Neural progenitor cell (in vitro differentiated cells): Measurements from ENCODE around the gene ZNF516. TPM values are rescaled to one million over a fixed set of nuclear protein-coding genes. Genes with fewer than 3 reads are reported as not detected.

Experiments
- DNase-seq: peaks from one replicate; pipeline ENCODE4 v3.0.0-alpha.2; 2016; ENCODE audit warnings: low spot score
- H2AFZ ChIP-seq: fragments of 200-600 bp; sonication (generic); replicated peaks from 2 replicates; pipeline ENCODE4 v1.6.1; 2016; ENCODE audit warnings: antibody characterized with exemption
- H3F3A ChIP-seq: fragments of 200-600 bp; sonication (generic); 2 replicates; pipeline ENCODE4 v1.6.1; 2016; ENCODE audit warnings: antibody characterized with exemption, low read depth
- H3K27ac ChIP-seq: fragments of 200-600 bp; sonication (generic); 2 replicates; pipeline ENCODE4 v1.5.1; 2016; ENCODE audit warnings: mild to moderate bottlenecking
- H3K27me3 ChIP-seq: fragments of 200-600 bp; sonication (generic); 2 replicates; pipeline ENCODE4 v1.6.1; 2016; ENCODE audit warnings: mild to moderate bottlenecking, moderate library complexity
- H3K36me3 ChIP-seq: fragments of 200-600 bp; sonication (generic); 2 replicates; pipeline ENCODE4 v1.5.1; 2016
- H3K4me1 ChIP-seq: fragments of 200-600 bp; sonication (generic); 2 replicates; pipeline ENCODE4 v1.6.1; 2016; ENCODE audit warnings: mixed run types
- H3K4me2 ChIP-seq: fragments of 200-600 bp; sonication (generic); 2 replicates; pipeline ENCODE4 v1.6.1; 2016
- H3K4me3 ChIP-seq: fragments of 200-600 bp; sonication (generic); 2 replicates; pipeline ENCODE4 v1.5.1; 2016
- H3K79me2 ChIP-seq: fragments of 200-600 bp; sonication (generic); 2 replicates; pipeline ENCODE4 v1.6.1; 2016; ENCODE audit warnings: low read depth
- H3K9ac ChIP-seq: fragments of 200-600 bp; sonication (generic); 2 replicates; pipeline ENCODE4 v1.6.1; 2016
- H3K9me3 ChIP-seq: fragments of 200-600 bp; sonication (generic); 2 replicates; pipeline ENCODE4 v1.5.1; 2016; ENCODE audit warnings: low read depth
- H4K20me1 ChIP-seq: fragments of 200-600 bp; sonication (generic); 2 replicates; pipeline ENCODE4 v1.6.1; 2016; ENCODE audit warnings: low read depth
- H3K27ac Mint-ChIP-seq: 3 replicates; pipeline ENCODE4 v1.8.0; 2021; ENCODE audit warnings: mixed read lengths
- H3K27me3 Mint-ChIP-seq: 2 replicates; pipeline ENCODE4 v1.8.0; 2022; ENCODE audit warnings: low read depth, mild to moderate bottlenecking, inconsistent platforms, moderate library complexity, mixed read lengths; ENCODE audit not compliant: insufficient read depth
- H3K36me3 Mint-ChIP-seq: 3 replicates; pipeline ENCODE4 v1.8.0; 2021; ENCODE audit warnings: mixed read lengths
- H3K4me1 Mint-ChIP-seq: 3 replicates; pipeline ENCODE4 v1.8.0; 2021; ENCODE audit warnings: mixed read lengths
- H3K4me3 Mint-ChIP-seq: 3 replicates; pipeline ENCODE4 v1.8.0; 2021; ENCODE audit warnings: mild to moderate bottlenecking, moderate library complexity, mixed read lengths
- H3K9me3 Mint-ChIP-seq: 3 replicates; pipeline ENCODE4 v1.8.0; 2020; ENCODE audit warnings: mixed read lengths
- EZH2 ChIP-seq: fragments of 200-600 bp; sonication (generic); IDR thresholded peaks from 2 replicates; pipeline ENCODE4 v1.6.1; 2017; ENCODE audit warnings: antibody characterized with exemption, mild to moderate bottlenecking, moderate library complexity
- EZH2phosphoT487 ChIP-seq: fragments of 200-600 bp; sonication (generic); IDR thresholded peaks from 2 replicates; pipeline ENCODE4 v1.6.1; 2017; ENCODE audit warnings: antibody characterized with exemption
- total RNA-seq: library from RNA; depleted of rRNA; stranded (reverse); fragments of >200 nt; gene quantifications from 2 replicates; pipeline ENCODE4 v1.2.3, GENCODE V29; 2015; ENCODE audit warnings: low replicate concordance
- TF ChIP-seq, protein P1 (sequence below): fragments of 200-600 bp; sonication (generic); IDR thresholded peaks from 2 replicates; pipeline ENCODE4 v1.5.1; 2017; ENCODE audit warnings: antibody characterized with exemption, mild to moderate bottlenecking

ZNF516 gene
- total RNA-seq, 1 donor from 2014 or later: 45.5 TPM

DNA sequence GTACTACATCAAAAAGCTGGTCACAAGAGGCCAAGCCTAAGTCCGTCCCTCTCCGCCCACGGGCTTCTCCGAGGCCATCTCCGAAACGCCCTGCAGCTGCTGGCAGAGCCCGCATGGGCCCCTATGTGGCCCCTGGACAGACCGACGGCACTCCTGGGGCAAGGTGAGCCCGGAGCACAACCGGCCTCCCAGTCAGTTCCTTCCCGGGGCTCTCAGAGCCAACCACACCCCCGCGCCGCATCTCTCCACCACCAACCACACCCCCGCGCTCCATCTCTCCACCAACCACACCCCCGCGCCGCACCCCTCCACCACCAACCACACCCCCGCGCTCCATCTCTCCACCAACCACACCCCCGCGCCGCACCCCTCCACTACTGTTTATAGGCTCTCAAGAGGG, 93.5 kb downstream of the ZNF516 start:
- no peak for DNase-seq
- H3K4me3 Mint-ChIP-seq: no peak overlapping the region
- Histone ChIP-seq H3K79me2 (peaks cover 95% of the 10 kb centered on the region), H3K9me3 (no peaks in the 10 kb centered on the region), H3K27me3 (no peaks in the 10 kb centered on the region), H3K36me3 (no peaks in the 10 kb centered on the region), H3K27ac (no peak overlapping the region), H3K4me1 (peaks cover 13% of the 10 kb centered on the region), H3F3A (peaks cover 19% of the 10 kb centered on the region), H3K4me3 (no peak overlapping the region), H3K4me2 (no peak overlapping the region), H3K9ac (no peak overlapping the region), H4K20me1 (peaks cover 99% of the 10 kb centered on the region), H2AFZ (no peak overlapping the region)
- no peaks in the 10 kb centered on the region for H3K9me3 Mint-ChIP-seq
- H3K27me3 Mint-ChIP-seq: peaks cover 5% of the 10 kb centered on the region
- H3K27ac Mint-ChIP-seq: no peak overlapping the region
- peaks cover 15% of the 10 kb centered on the region for H3K36me3 Mint-ChIP-seq
- TF ChIP-seq EZH2: no peak
- TF ChIP-seq, protein P1, sequence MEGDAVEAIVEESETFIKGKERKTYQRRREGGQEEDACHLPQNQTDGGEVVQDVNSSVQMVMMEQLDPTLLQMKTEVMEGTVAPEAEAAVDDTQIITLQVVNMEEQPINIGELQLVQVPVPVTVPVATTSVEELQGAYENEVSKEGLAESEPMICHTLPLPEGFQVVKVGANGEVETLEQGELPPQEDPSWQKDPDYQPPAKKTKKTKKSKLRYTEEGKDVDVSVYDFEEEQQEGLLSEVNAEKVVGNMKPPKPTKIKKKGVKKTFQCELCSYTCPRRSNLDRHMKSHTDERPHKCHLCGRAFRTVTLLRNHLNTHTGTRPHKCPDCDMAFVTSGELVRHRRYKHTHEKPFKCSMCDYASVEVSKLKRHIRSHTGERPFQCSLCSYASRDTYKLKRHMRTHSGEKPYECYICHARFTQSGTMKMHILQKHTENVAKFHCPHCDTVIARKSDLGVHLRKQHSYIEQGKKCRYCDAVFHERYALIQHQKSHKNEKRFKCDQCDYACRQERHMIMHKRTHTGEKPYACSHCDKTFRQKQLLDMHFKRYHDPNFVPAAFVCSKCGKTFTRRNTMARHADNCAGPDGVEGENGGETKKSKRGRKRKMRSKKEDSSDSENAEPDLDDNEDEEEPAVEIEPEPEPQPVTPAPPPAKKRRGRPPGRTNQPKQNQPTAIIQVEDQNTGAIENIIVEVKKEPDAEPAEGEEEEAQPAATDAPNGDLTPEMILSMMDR: no peak
- no peak for TF ChIP-seq EZH2phosphoT487
- H3K4me1 Mint-ChIP-seq: peaks cover 32% of the 10 kb centered on the region

DNA sequence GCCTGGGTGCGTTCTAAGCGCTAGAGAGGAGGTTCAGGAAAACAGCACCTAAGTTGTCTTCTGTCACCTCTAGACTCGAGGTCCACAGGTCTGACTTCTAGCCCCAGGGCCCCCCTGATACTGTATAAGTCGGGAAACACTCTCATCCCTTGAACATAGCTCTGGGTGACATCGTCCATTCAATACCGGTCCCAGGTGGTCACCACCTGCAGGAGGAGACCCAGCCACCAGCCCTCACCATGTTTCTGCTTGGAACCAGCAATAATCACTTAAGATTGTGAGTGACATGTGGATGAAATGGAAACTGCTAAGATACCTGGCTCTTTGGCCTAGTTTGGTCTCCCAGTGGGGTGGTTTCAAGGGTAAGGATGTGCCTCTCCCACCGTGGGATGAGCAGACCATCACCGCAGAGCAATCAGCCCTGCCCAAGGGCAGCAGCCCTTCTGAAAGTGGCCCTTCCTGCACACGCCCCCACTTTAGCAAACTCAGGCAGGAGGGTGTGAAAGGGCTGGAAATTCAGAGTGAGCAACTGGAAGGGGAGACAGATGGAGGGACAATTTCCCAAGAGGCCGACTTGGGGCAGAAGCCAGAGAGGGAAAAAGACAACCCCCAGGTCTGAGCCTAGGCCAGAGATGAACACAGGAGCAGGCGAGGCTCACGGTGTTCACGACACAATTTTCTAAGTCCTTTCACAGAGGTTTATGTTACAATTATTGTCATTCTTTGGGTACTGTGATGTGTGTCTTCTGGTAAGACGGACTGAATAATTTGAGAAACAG, 95.2 kb downstream of the ZNF516 start:
- H2AFZ ChIP-seq: no peak overlapping the region
- no peak overlapping the region for H3K9ac ChIP-seq
- H4K20me1 ChIP-seq: peaks cover 99% of the 10 kb centered on the region
- peaks cover 20% of the 10 kb centered on the region for H3K36me3 Mint-ChIP-seq
- H3K27ac Mint-ChIP-seq: no peak overlapping the region
- H3K4me3 Mint-ChIP-seq: no peak overlapping the region
- H3K4me1 ChIP-seq: peaks cover 13% of the 10 kb centered on the region
- no peak overlapping the region for H3K27ac ChIP-seq
- H3K9me3 ChIP-seq: no peaks in the 10 kb centered on the region
- peaks cover 32% of the 10 kb centered on the region for H3K4me1 Mint-ChIP-seq
- no peak overlapping the region for H3K4me2 ChIP-seq
- H3K27me3 ChIP-seq: no peaks in the 10 kb centered on the region
- TF ChIP-seq, protein P1: no peak
- no peak for TF ChIP-seq EZH2phosphoT487
- TF ChIP-seq EZH2: no peak
- peaks cover 19% of the 10 kb centered on the region for H3F3A ChIP-seq
- no peaks in the 10 kb centered on the region for H3K36me3 ChIP-seq
- no peaks in the 10 kb centered on the region for H3K9me3 Mint-ChIP-seq
- peaks cover 96% of the 10 kb centered on the region for H3K79me2 ChIP-seq
- peaks cover 2% of the 10 kb centered on the region for H3K27me3 Mint-ChIP-seq
- no peak overlapping the region for H3K4me3 ChIP-seq
- DNase-seq: peak; percentile 12

DNA sequence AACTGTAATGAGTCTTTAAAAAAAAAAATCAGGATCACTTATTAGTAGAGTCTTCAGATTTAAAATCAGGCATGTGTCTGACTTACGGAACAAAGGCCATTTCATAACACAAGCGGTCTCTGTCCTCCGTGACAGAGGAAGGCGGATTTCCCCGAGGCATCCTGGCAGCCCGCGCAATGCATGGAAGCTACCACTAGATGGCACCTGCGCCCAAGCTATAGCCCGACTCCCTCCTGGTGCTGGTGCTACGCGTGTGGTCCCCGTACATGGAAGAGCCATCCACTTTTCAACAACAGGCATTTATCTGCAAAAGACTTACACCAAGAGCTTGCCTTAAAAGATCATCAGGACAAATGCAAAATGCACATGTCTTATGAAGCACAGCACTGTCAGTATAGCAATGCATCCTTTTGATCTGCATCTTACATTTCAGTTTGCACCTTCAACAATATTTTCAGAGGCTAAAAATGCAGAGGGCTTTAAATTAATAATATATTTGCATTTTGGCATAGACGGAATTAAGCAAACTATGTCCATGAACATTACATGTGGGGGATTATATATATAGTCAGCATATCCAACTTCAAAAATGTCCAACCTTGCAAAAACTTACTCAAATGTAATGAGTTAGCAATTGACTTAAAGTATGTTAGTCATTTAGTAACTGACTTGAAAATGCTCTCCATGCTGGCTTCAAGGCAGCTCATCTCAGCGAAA, 96.0 kb downstream of the ZNF516 start:
- Histone ChIP-seq H4K20me1 (peaks cover 93% of the 10 kb centered on the region), H3K36me3 (no peaks in the 10 kb centered on the region), H3K4me3 (no peak overlapping the region), H3K79me2 (peaks cover 90% of the 10 kb centered on the region), H3K4me1 (peaks cover 13% of the 10 kb centered on the region), H3K27ac (no peak overlapping the region), H3F3A (peaks cover 19% of the 10 kb centered on the region), H2AFZ (no peak overlapping the region), H3K4me2 (no peak overlapping the region), H3K9ac (no peak overlapping the region), H3K27me3 (no peaks in the 10 kb centered on the region), H3K9me3 (no peaks in the 10 kb centered on the region)
- peak; percentile 89 for DNase-seq
- no peaks in the 10 kb centered on the region for H3K9me3 Mint-ChIP-seq
- H3K4me3 Mint-ChIP-seq: no peak overlapping the region
- H3K36me3 Mint-ChIP-seq: peaks cover 13% of the 10 kb centered on the region
- TF ChIP-seq EZH2phosphoT487: no peak
- TF ChIP-seq, protein P1: peak; percentile 98
- no peak for TF ChIP-seq EZH2
- peaks cover 2% of the 10 kb centered on the region for H3K27me3 Mint-ChIP-seq
- peaks cover 32% of the 10 kb centered on the region for H3K4me1 Mint-ChIP-seq
- H3K27ac Mint-ChIP-seq: no peak overlapping the region
